Hepatocyte (in vitro differentiated cells): ENCODE data around the gene TENM4. TPM values are rescaled to one million over a fixed set of nuclear protein-coding genes. Genes with fewer than 3 reads are reported as not detected.

Experiments used
- DNase-seq: peaks from one replicate; pipeline ENCODE4 v3.0.0-alpha.2; 2016; ENCODE audit warnings: low spot score
- H2AFZ ChIP-seq: fragments of 200-600 bp; sonication (generic); 2 replicates; pipeline ENCODE4 v1.6.0; 2016; ENCODE audit warnings: antibody characterized with exemption, mild to moderate bottlenecking
- H3K27ac ChIP-seq: fragments of 200-600 bp; sonication (generic); 2 replicates; pipeline ENCODE4 v1.5.1; 2016; ENCODE audit warnings: mild to moderate bottlenecking
- H3K27me3 ChIP-seq: fragments of 200-600 bp; sonication (generic); 2 replicates; pipeline ENCODE4 v1.6.1; 2016
- H3K36me3 ChIP-seq: fragments of 200-600 bp; sonication (generic); replicated peaks from 2 replicates; pipeline ENCODE4 v1.5.1; 2016; ENCODE audit warnings: low read depth; ENCODE audit not compliant: insufficient read depth
- H3K4me1 ChIP-seq: fragments of 200-600 bp; sonication (generic); 2 replicates; pipeline ENCODE4 v1.5.1; 2016; ENCODE audit warnings: mild to moderate bottlenecking, moderate library complexity; ENCODE audit not compliant: insufficient read depth
- H3K4me2 ChIP-seq: fragments of 200-600 bp; sonication (generic); 2 replicates; pipeline ENCODE4 v1.6.0; 2016
- H3K4me3 ChIP-seq: fragments of 200-600 bp; sonication (generic); 2 replicates; pipeline ENCODE4 v1.5.1; 2016; ENCODE audit warnings: mild to moderate bottlenecking
- H3K79me2 ChIP-seq: fragments of 200-600 bp; sonication (generic); 2 replicates; pipeline ENCODE4 v1.6.0; 2017; ENCODE audit warnings: mild to moderate bottlenecking
- H3K9me2 ChIP-seq: fragments of 200-600 bp; sonication (generic); replicated peaks from 2 replicates; pipeline ENCODE4 v1.6.0; 2017; ENCODE audit warnings: mild to moderate bottlenecking; ENCODE audit not compliant: insufficient read depth
- H3K9me3 ChIP-seq: fragments of 200-600 bp; sonication (generic); 2 replicates; pipeline ENCODE4 v1.5.1; 2016; ENCODE audit warnings: low read depth, mild to moderate bottlenecking
- H4K20me1 ChIP-seq: fragments of 200-600 bp; sonication (generic); 2 replicates; pipeline ENCODE4 v1.6.0; 2016; ENCODE audit warnings: mild to moderate bottlenecking; ENCODE audit not compliant: insufficient read depth, poor library complexity, severe bottlenecking
- EZH2 ChIP-seq: fragments of 200-600 bp; sonication (generic); IDR thresholded peaks from 2 replicates; pipeline ENCODE4 v1.6.1; 2016; ENCODE audit warnings: antibody characterized with exemption, mild to moderate bottlenecking, borderline replicate concordance
- EZH2phosphoT487 ChIP-seq: fragments of 200-600 bp; sonication (generic); IDR thresholded peaks from one replicate; pipeline ENCODE4 v1.6.1; 2018; ENCODE audit warnings: antibody characterized with exemption, mild to moderate bottlenecking, low read depth, moderate library complexity; ENCODE audit not compliant: unreplicated experiment, severe bottlenecking
- WGBS: methylation state at CpG from one replicate; pipeline ENCODE4 v1.1.6; 2016; ENCODE audit warnings: low lambda C conversion rate; ENCODE audit errors: missing lambda C conversion rate; 5-methylcytosine and 5-hydroxymethylcytosine counted together
- polyA plus RNA-seq: library from polyadenylated mRNA; unstranded; fragments of >200 nt; fragmentation: Nextera tagmentation; extraction: Ambion mirVana; gene quantifications from 2 replicates; pipeline ENCODE4 v1.2.1, GENCODE V29; 2016
- total RNA-seq: library from RNA; depleted of rRNA; stranded (reverse); fragments of >200 nt; gene quantifications from 2 replicates; pipeline ENCODE4 v1.2.3, GENCODE V29; 2014
- TF ChIP-seq, protein P1 (sequence below): fragments of 200-600 bp; sonication (generic); IDR thresholded peaks from 2 replicates; pipeline ENCODE4 v1.5.1; 2016; ENCODE audit warnings: antibody characterized with exemption, mild to moderate bottlenecking; ENCODE audit not compliant: poor library complexity

TENM4 gene
- total and polyA plus RNA-seq, 2 experiments from 2014 or later, result 18.4 to 18.7 TPM

DNA sequence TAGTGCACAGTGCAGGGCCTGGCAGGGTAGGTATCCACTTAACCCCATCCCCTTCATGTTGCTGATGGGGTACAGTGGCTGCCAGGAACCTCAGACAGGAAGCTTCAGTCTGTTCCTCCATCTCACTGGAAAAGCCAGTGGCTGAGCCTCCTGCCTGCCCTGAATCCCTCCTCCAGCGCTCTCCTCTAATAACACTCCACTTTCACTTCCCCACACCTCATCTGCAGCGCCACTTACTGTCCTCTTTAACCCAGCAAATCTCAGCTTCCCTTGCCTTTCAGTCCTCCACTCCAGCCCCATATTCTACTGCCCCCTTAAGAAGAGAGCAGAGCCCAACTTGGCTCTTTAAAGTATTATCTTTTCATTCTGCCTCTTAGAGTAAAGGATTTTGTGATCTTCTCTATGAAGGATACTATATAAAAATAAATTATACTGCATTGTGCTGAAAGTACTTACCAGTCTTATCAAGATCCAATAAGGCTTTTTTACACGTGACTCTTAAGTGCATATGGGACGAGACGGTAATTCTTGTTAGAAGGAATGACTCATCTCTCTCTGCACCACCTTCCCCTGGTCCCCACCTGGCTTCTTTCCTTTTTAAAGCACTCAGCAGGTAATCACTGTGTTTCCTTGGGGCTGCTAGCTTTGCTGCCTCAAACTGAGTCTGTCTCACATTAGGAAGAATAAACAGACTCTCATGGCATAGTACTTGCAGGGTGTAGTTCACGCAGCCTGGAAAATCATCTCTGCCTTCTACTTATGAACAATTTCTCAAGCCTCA is 628.1 kb downstream of the TENM4 start:
- WGBS, result 71% methylated on average over 6 of the region's 6 CpGs
- no peak overlapping the region for H2AFZ ChIP-seq
- no peaks in the 10 kb centered on the region for H3K27me3 ChIP-seq

DNA sequence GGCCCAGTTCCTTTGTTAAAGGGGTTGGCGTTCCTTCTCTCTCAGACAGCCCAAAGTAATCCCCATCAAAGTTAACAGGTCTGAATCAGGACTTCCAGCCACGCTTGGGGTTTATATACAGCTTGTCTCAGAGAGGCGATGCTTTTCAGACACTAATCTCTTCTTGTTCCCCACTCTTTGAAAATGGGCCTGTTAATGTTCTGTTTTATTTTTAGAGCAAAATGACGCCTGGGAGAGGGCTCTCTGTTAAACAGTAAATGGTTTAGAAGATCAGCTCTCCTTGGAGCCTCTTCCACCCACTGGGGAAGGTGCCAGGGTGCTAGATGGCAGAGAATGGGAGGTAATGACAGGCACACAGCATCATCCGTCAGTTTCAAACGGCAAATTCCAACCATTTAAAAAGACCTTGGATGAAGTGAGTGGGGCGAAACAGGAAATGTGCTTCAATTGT is 630.2 kb downstream of the TENM4 start:
- no peaks in the 10 kb centered on the region for H4K20me1 ChIP-seq
- H3K79me2 ChIP-seq, result no peaks in the 10 kb centered on the region
- peak overlapping the region; percentile 90 for H3K27ac ChIP-seq
- H3K4me3 ChIP-seq, result no peak overlapping the region
- WGBS, result 52% methylated on average over 7 of the region's 7 CpGs
- no peaks in the 10 kb centered on the region for H3K9me2 ChIP-seq
- no peak for TF ChIP-seq EZH2
- no peaks in the 10 kb centered on the region for H3K27me3 ChIP-seq
- peak overlapping the region; percentile 38 for H3K4me2 ChIP-seq
- H3K4me1 ChIP-seq, result peaks cover 24% of the 10 kb centered on the region
- no peaks in the 10 kb centered on the region for H3K36me3 ChIP-seq
- H3K9me3 ChIP-seq, result no peaks in the 10 kb centered on the region
- H2AFZ ChIP-seq, result no peak overlapping the region
- peak; percentile 39 for DNase-seq

More for the DNA sequence above, 628.1 kb downstream of the TENM4 start:
- Histone ChIP-seq H3K4me2 (no peak overlapping the region), H3K27ac (peak overlapping the region; percentile 90), H3K4me1 (peaks cover 24% of the 10 kb centered on the region), H3K79me2 (no peaks in the 10 kb centered on the region), H4K20me1 (no peaks in the 10 kb centered on the region), H3K9me3 (no peaks in the 10 kb centered on the region), H3K4me3 (no peak overlapping the region), H3K9me2 (no peaks in the 10 kb centered on the region), H3K36me3 (no peaks in the 10 kb centered on the region)
- peak; percentile 38 for DNase-seq
- TF ChIP-seq, protein P1, sequence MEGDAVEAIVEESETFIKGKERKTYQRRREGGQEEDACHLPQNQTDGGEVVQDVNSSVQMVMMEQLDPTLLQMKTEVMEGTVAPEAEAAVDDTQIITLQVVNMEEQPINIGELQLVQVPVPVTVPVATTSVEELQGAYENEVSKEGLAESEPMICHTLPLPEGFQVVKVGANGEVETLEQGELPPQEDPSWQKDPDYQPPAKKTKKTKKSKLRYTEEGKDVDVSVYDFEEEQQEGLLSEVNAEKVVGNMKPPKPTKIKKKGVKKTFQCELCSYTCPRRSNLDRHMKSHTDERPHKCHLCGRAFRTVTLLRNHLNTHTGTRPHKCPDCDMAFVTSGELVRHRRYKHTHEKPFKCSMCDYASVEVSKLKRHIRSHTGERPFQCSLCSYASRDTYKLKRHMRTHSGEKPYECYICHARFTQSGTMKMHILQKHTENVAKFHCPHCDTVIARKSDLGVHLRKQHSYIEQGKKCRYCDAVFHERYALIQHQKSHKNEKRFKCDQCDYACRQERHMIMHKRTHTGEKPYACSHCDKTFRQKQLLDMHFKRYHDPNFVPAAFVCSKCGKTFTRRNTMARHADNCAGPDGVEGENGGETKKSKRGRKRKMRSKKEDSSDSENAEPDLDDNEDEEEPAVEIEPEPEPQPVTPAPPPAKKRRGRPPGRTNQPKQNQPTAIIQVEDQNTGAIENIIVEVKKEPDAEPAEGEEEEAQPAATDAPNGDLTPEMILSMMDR, result peak; percentile 5
- no peak for TF ChIP-seq EZH2

DNA sequence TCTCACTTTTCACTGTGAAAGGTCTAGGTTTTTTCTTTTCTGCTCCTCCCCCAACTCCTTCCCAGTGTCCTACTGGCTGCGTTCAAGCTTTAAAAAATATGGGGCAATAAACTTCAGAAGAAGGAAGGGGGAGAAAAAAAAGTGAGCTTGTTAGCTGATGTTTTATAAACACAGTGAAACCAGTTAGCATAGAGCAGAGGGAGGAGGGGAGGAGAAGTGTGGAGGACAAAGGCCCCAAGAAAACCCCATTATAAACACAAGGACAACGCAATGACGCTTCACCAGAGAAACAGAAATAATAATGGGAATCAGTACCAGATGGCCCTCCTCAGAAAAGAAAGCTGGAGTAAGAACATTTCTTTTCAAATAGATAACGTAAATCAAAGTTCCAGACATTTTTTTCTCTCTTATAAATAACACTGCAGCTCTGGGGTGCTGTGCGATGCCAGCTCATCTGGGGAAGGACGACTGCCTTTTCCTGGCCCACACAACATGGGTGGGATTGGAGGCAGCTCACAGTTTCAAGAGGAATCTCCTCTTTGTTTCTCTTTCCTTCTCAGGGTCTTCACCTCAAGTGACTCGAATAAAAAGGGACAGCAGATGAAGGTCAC is 630.8 kb downstream of the TENM4 start:
- Histone ChIP-seq H3K9me2 (no peaks in the 10 kb centered on the region), H4K20me1 (no peaks in the 10 kb centered on the region), H3K9me3 (no peaks in the 10 kb centered on the region), H3K36me3 (no peaks in the 10 kb centered on the region), H3K4me2 (peak overlapping the region; percentile 38), H2AFZ (no peak overlapping the region), H3K27ac (peak overlapping the region; percentile 90), H3K79me2 (no peaks in the 10 kb centered on the region), H3K27me3 (no peaks in the 10 kb centered on the region), H3K4me3 (no peak overlapping the region), H3K4me1 (peaks cover 24% of the 10 kb centered on the region)
- WGBS, result 42% methylated on average over 7 of the region's 7 CpGs
- DNase-seq, result peak; percentile 72
- TF ChIP-seq, protein P1, result no peak
- TF ChIP-seq EZH2 (no peak), EZH2phosphoT487 (no peak)

DNA sequence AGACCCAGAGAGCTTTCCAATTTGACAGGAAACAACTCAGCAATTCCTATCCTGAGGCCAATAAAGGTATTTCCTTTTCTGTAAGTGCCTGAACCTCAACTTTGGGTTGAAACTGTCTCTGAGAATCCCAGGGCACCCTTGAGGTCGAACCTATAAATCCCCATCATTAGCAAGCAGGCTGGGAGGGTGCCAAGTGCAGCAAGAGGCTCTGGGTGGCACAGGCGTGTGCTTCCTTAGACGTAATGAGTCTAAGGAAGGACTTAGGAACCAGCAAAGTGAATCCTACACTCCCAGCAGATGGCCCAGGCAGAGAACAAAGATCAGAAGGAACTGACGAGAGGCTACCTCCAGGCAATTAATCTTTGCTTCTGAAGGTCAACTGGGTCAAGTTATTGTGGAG is 631.9 kb downstream of the TENM4 start:
- H3K9me2 ChIP-seq, result no peaks in the 10 kb centered on the region
- H2AFZ ChIP-seq, result no peak overlapping the region
- H3K9me3 ChIP-seq, result no peaks in the 10 kb centered on the region
- no peaks in the 10 kb centered on the region for H3K79me2 ChIP-seq
- no peak overlapping the region for H3K4me3 ChIP-seq
- TF ChIP-seq EZH2, result no peak
- TF ChIP-seq EZH2phosphoT487, result no peak
- TF ChIP-seq, protein P1, result no peak
- H3K27ac ChIP-seq, result peak overlapping the region; percentile 90
- peaks cover 24% of the 10 kb centered on the region for H3K4me1 ChIP-seq
- no peaks in the 10 kb centered on the region for H3K36me3 ChIP-seq
- no peaks in the 10 kb centered on the region for H3K27me3 ChIP-seq
- 61% methylated on average over 4 of the region's 4 CpGs for WGBS
- no peak overlapping the region for H3K4me2 ChIP-seq
- no peaks in the 10 kb centered on the region for H4K20me1 ChIP-seq
- no peak for DNase-seq
